Retinal pigment epithelial cell (primary cell): ENCODE measurements around the gene DCLK1.
A peak's percentile ranks its signal among the peaks of the same experiment; 100 is the strongest.

Experiments
- DNase-seq: peaks from one replicate; pipeline ENCODE4 v3.0.0-alpha.2; 2010; ENCODE audit warnings: low read depth
- H3K4me3 ChIP-seq: 2 replicates; pipeline ENCODE4 v1.5.1; 2011; ENCODE audit warnings: mild to moderate bottlenecking, low read length, control low read depth, moderate library complexity
- TF ChIP-seq, protein P1 (sequence below): conservative IDR thresholded peaks from 2 replicates; pipeline ENCODE4 v1.5.1; 2011; ENCODE audit warnings: low read depth, low read length, control low read depth, inconsistent platforms

The DCLK1 gene

DNA sequence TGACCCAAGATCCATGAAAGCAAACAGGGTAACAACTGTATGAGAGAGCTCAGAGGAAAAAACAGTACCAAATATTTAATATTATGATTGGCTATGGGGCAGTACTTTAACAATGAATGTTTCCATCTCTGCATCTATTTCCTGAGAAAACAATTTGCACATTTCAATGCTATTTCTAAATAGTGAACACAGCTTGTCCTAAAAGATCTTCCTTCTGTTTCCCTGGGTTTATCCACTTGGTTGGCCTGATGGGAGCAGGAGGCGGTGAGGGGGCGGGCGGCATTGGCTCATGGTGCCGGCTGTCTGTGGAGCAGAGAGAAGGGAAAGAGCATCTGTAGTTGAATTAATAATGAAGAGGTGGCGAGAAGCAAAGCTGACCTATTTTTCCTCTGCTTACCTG lies 291.4 kb downstream of the DCLK1 start:
- no peak for DNase-seq
- TF ChIP-seq, protein P1, sequence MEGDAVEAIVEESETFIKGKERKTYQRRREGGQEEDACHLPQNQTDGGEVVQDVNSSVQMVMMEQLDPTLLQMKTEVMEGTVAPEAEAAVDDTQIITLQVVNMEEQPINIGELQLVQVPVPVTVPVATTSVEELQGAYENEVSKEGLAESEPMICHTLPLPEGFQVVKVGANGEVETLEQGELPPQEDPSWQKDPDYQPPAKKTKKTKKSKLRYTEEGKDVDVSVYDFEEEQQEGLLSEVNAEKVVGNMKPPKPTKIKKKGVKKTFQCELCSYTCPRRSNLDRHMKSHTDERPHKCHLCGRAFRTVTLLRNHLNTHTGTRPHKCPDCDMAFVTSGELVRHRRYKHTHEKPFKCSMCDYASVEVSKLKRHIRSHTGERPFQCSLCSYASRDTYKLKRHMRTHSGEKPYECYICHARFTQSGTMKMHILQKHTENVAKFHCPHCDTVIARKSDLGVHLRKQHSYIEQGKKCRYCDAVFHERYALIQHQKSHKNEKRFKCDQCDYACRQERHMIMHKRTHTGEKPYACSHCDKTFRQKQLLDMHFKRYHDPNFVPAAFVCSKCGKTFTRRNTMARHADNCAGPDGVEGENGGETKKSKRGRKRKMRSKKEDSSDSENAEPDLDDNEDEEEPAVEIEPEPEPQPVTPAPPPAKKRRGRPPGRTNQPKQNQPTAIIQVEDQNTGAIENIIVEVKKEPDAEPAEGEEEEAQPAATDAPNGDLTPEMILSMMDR, result no peak
- H3K4me3 ChIP-seq, result no peak overlapping the region

DNA sequence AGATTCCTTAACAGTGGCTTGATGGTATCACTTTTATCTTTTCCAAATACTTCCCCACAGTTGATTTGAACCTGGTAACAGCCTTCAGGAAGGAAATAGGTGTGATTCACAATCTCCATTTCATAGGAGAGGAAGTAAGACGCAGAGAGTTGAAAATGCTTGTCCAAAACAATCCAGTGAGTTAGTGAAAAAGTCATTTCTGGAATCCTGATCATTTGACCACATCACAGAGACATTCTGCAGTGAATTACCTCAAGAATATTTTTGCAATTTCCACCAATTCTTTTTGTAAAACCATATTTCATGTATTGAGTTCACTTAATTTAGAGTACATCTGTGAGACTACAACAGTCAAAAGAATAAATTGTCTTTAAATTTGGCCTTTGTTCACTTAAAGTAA lies 292.8 kb downstream of the DCLK1 start:
- DNase-seq, result peak; percentile 47
- TF ChIP-seq, protein P1, result no peak
- H3K4me3 ChIP-seq, result no peak overlapping the region

DNA sequence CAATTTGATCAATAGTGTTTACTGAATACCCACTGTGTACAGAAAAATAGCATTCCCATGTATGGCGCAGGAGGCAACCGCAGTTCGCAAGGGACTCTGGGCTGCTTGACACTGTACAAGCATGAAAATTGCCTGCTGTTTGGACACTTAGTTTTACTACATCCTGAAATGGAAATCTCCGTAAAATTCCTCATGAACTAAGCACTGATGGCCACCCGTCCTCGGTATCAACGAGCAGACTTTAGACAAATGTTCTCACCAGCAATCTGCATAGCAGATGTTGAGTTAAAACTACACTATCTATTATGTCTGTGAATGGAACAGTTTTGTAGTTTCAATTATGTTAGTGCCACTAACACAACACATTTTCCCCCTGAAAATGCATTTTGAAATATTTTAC lies 294.7 kb downstream of the DCLK1 start:
- DNase-seq, result no peak
- H3K4me3 ChIP-seq, result no peak overlapping the region
- TF ChIP-seq, protein P1, result no peak

DNA sequence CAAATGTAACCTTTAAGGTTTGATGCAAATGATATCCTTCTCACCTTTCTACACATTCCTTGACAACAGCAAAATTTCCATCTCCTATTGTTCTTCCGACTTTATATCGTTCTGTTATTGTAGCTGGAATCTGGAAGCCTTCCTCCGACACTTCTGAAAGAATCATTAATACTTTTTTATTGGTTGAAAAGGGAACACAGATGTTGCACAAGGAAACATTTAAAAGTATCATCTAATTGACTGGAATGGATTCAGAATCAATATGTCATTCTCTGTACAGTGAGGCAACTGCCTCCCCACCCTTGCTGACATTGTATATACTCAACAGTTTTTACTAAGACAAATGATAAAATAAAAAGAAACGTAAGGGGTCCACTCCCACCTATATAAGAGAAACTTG lies 295.2 kb downstream of the DCLK1 start:
- DNase-seq, result no peak
- H3K4me3 ChIP-seq, result no peak overlapping the region
- TF ChIP-seq, protein P1, result no peak

DNA sequence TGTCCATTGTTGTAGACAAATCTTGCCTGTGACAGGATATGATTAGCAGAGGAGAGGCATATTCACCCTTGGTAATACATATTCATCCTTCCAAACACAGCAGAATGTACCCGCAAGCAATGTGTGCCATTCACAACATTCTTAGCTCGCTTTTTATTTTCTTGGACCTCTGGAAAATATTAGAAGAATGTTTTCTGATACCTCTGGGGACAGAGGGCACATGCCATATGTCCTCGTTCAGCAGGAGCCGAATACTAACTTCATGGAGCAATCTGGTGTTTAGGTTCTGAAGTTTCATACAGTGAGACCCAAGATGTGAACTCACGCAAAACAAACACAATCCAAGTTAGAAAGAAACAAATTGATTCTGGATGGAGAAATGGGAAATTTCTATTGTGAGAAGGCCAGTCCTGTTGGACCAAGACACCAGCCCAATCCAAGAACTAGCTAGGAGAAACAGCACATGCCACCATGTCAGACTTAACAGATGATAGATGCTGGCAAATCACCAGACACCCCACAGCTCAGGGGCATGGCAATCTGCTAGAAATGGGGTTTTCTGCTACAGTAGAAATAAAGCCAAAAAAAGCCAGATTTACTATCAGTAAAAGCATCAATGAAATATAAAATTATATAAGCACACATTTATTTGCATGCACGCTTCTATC lies 297.4 kb downstream of the DCLK1 start:
- TF ChIP-seq, protein P1, result no peak
- H3K4me3 ChIP-seq, result no peak overlapping the region
- no peak for DNase-seq

DNA sequence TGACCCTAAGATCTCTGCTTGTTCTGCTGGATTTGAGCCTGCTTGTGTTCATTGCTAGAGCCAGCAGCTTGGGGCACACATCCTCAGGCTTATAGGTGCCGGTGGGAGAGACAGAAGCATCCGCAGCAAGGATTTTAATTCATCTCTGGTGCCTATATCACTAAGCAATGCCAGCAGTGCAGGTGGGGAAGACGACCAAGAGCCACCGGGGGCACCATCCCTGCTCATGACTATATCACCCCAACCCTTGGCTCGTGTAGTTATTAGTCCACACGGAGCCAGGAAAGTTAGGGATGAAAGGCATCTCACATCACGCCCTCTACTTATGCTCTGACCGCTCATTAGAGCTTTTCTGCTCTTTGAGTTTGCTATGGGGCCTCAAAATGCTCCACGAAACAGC lies 298.2 kb downstream of the DCLK1 start:
- TF ChIP-seq, protein P1, result no peak
- no peak for DNase-seq
- no peak overlapping the region for H3K4me3 ChIP-seq

DNA sequence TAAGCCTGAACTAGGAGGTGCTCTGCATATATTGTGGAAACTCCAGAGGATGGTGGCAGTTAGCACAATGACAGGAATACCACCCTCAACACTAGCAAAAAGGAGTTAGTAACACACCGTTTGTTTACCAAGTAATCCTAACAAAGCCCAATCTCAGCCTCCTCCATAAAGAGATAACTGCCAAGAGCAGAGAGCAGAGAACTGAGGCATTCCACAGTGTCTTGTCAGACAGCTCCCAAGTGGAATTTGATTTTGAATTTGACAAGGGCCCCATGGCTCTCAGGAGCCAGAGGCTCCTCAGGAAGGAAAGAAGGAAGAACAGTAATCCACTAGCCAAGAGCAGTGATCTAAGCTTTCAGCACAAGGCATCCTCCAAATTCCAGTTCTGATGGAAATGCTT lies 298.6 kb downstream of the DCLK1 start:
- no peak for DNase-seq
- TF ChIP-seq, protein P1, result no peak
- no peak overlapping the region for H3K4me3 ChIP-seq
